Sigmoid colon (tissue), 4 donors: ENCODE data around the gene MSANTD3.

ENCODE experiments used
- EP300 ChIP-seq, 4 donors: sonication (generic); formaldehyde crosslinking; IDR thresholded peaks; one replicate each; pipeline ENCODE4 v1.6.1; 2017; ENCODE audit warnings: antibody characterized with exemption in 4 of 4
- POLR2A ChIP-seq, 2 donors: fragments of 450-650 bp; IDR thresholded peaks; one replicate each; pipeline ENCODE4 v1.6.1; 2016; ENCODE audit warnings: antibody characterized with exemption in 2 of 2, mild to moderate bottlenecking in 2 of 2, moderate library complexity in 2 of 2
- TF ChIP-seq, protein P1 (sequence below), 4 experiments: fragments of 450-650 bp in 3 of 4; fragments of 200-600 bp in 1 of 4; IDR thresholded peaks; one replicate each; pipeline ENCODE4 v1.5.1; 2016 to 2019; ENCODE audit warnings: antibody characterized with exemption in 4 of 4, mild to moderate bottlenecking in 3 of 4, moderate library complexity in 2 of 4

DNA sequence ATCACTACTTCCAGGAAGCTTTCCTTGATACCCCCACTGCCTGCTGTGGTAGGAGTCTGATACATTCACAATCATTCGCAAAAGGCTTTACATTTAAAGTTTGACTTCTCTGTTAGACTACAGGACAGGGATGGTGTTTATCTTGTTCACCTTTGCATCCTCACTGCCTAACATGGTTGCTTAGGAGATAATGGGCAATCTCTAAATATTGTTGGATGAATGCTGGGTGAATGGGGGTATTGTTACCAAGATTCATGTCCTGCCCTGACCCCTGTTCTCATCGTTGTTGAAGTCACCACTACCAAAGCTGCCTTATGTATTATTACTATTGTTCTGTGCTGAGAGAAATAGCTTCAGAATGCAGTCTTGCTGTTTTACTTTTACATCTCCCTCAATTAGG is 38.3 kb downstream of the MSANTD3 start:
- TF ChIP-seq, protein P1, sequence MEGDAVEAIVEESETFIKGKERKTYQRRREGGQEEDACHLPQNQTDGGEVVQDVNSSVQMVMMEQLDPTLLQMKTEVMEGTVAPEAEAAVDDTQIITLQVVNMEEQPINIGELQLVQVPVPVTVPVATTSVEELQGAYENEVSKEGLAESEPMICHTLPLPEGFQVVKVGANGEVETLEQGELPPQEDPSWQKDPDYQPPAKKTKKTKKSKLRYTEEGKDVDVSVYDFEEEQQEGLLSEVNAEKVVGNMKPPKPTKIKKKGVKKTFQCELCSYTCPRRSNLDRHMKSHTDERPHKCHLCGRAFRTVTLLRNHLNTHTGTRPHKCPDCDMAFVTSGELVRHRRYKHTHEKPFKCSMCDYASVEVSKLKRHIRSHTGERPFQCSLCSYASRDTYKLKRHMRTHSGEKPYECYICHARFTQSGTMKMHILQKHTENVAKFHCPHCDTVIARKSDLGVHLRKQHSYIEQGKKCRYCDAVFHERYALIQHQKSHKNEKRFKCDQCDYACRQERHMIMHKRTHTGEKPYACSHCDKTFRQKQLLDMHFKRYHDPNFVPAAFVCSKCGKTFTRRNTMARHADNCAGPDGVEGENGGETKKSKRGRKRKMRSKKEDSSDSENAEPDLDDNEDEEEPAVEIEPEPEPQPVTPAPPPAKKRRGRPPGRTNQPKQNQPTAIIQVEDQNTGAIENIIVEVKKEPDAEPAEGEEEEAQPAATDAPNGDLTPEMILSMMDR (IDR thresholded peaks at IDR 0.05), result no peak
- TF ChIP-seq EP300 (IDR thresholded peaks at IDR 0.05), result no peak
- no peak for TF ChIP-seq POLR2A (IDR thresholded peaks at IDR 0.05)
